ENCODE measurements around the gene ADM.

ADM gene

DNA sequence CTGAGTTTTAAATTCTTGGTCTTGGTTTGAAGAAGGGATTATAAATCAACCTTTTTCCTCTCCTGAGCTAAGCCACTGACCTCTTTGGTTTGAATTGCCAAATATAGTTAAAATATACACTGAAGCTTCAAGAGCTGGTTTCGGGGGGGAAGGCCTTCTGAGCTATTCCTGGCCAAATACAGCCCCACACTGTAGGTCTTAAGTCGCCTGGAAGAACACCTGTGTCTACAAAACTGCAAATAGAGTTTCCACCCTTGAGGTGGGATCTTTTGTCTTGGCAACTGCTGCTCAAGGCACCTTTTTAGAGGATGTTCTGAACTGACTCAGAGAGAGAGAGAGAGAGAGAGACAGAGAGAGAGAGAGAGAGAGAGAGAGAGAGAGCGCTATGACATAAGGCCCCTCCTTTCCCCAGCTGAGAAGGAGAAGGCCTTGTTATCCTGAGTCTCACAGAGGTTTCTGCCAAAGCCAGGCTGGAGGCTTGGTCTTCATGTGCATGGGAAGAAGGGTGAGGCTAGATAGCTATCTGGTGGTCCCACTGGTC, 5.5 kb downstream of the ADM start:
- FAIRE-seq, result no peak

GRCh38 chr11:10311802-10312201, 6.9 kb downstream of the ADM start:
- FAIRE-seq, result no peak

GRCh38 chr11:10314199-10315072, 9.6 kb downstream of the ADM start:
- FAIRE-seq, result peak; percentile 95

DNA sequence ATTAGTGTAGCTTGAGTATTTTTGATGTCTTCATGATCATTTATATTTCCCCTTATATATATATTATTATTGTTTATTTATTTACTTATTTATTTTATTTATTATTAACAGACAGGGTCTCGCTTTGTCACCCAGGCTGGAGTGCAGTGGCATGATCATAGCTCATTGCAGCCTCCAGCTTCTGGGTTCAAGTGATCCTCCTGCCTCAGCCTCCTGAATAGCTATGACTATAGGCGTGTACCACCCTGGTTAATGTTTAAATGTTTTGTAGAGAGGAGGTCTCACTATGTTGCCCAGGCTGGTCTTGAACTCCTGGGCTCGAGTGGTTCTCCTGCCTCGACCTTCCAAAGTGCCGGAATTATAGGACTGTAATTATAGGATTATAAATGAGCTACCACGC, 10.2 kb downstream of the ADM start:
- FAIRE-seq, result no peak

DNA sequence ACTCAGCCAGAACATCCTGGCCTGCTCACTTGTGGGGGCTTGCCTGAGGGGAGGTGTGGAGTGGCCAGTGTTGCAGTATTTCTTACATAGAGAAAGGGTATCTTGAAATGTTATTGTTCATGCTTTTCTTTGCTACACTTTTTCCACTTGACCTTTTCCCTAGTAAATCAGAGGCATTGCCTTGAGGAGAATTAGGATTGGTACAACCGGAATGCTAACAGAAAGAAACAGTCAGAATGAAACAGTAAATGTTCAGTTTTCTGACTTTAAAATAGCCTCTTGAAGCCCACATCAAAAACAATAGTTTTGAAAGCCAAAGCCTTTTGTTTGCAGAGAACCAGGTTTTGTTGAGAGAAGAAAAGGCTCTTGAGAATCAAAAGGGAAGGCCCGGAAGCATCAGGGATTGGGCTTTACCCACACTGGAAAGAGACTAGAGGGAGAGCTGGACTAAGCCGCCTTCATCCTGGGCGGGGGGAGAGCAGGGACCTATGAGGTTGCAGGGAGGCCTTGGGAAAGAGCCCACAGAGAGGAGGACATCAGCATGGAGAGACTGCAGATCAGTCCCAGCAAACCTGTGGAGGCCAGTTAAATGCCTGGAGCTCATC, 12.4 kb downstream of the ADM start:
- no peak for FAIRE-seq

DNA sequence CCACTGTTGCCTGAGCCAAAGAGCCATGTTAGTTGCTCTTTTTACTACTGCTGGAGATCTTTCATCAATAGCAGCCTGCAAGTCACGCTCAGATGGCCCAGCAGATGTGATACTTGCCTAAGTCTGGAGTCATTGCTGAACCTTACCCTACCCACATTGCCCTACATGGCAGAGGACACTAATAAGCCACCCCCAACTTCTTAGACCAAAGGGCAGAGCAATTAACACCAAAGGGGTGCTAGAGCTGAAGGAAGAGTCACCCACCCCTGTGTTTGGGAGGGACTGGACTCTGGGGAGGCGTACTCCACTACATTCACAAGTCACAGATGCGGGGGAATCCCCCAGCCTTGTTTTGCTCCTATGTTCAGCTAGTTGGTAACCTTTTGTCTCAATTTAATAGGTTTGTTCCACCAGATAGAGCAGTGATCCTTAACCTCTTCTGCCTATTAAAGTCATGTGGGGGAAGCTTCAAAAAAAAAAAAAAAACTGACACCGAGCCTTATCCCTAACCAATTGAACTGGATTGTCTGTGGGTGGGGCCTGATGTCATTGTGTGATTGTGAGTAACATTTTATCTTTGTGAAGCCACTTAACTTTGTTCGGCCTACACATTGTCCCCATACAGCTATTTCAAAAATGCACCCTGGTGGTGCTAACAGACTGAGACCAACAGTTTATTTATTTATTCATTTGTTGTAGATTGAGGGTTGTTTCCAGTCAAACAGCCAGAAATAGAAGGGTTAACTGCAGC, 13.1 kb downstream of the ADM start:
- FAIRE-seq, result no peak

DNA sequence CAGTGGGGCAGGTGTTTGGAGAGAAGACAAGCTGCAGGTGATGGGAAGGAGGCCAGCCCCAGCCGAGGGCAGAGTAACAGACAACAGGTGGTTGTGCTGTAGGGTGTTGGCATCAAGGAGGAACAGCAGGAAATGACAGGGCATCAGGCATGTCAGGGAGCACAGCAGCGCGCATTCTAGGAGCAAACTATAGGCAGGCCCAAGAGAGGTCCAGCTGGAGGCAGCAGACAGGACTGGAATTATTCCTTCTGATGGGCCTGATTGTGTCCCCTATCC, 13.6 kb downstream of the ADM start:
- FAIRE-seq, result no peak

DNA sequence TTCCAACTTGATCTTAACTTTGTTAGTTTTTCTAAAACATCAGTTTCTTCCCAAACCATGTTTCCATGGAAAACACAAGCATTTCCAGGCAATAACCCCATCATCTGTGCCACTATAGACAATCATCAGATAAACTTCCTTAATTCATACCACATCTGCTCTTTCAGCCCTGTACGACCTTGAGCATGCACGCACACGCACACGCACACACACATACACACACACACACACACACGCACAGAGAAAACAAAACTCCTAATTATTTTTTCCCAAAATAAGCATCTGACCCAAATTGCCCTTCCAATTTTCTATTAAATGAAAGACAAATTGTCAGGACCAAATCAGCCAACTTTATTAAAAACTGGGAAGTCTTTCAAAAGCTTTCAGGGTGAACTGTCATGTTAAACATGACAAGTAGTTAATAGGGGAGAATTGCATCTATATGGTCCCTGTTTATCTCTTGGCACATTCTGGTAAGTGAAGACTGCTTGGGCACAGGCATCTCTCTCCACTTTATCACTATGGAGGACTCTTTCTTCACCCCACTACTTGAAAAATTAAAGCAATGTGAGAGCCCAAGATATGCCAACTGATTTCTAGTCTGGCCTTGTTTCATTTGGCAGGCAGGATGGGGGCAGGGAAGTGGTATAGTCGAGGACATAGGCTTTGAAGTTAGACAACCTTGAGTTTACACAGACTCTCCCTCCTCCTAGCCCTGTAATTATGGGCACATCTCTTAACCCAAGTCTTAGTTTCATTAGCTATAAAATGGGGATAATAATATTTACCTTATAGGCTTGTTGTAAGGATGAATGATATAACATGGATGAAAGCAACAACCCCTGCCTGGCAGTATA, 15.1 kb downstream of the ADM start:
- no peak for FAIRE-seq

DNA sequence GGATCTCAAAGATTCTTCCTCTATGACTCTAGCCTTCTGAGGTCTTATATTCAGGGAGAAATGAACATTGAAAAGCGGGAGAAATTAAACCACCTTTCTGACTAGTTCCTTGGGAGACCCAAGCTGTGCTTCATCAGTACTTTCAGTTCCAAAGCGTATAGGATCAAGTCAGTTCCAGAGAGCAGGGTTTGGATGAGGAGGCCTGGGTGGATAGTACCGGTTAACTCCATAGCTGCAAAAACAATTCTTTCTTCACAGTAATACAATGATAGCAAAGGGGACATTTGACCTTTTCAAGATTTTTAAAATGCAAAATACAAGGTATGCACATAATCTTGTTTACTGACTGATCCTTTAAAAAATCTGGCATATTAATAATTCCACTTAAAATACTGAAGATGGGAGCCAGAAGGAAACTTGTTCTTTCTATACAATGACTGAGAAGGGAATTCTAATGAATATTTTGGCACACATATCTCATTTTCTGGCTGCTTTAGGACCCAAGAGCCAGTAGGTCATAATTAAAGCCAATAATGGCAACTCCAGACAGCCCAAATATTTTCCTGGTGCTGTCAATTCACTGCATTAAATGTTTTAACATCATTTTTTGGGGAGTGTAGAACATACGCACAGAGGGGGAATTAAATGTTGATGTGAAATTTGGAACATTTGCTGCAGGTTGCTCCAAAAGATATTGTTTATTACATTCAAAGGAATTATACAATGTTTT, 16.0 kb downstream of the ADM start:
- FAIRE-seq, result no peak

DNA sequence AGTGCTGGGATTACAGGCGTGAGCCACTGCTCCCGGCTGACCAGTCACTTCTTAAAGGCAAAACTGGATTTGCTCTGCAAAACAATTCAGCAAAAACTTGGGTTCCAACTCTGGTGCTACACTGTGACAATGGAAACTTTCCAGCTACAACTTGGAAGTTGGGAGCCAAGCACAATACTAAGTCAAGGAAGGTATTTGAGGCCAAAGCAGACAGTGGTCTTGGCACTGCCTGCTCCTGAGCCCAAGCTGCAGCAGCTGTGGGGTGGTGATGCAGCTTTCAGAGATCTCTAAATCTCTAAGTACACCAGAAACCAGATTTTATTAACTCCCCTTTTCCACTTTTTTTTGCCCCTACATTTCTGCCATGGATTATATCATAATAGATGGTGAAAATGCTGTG, 17.5 kb downstream of the ADM start:
- FAIRE-seq, result no peak

- FAIRE-seq, result peak; percentile 99
These were observed 18.2 kb downstream of the ADM start for GRCh38 chr11:10322830-10323792.

DNA sequence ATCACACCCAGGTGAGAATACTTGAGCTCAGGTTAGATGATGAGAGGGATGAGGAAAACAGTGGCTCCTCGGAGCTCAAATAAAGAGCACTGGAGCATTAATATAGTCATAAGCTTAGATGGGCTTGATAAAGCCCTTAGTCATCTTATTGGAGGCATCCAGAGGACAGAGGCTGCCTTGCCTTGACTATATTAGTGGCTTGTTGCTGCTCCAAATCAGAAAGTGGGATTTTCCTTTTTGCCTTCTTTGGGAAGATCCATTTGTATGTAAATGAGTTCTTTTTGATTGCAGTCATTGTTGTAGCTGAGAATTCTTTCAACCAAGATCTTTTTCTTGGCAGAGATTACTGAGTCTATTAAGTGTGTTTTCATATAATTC, 18.9 kb downstream of the ADM start:
- FAIRE-seq, result no peak

- FAIRE-seq, result no peak
These were observed 19.6 kb downstream of the ADM start for GRCh38 chr11:10324474-10324873.

- FAIRE-seq, result no peak
These were observed 20.6 kb downstream of the ADM start for GRCh38 chr11:10325277-10326011.

DNA sequence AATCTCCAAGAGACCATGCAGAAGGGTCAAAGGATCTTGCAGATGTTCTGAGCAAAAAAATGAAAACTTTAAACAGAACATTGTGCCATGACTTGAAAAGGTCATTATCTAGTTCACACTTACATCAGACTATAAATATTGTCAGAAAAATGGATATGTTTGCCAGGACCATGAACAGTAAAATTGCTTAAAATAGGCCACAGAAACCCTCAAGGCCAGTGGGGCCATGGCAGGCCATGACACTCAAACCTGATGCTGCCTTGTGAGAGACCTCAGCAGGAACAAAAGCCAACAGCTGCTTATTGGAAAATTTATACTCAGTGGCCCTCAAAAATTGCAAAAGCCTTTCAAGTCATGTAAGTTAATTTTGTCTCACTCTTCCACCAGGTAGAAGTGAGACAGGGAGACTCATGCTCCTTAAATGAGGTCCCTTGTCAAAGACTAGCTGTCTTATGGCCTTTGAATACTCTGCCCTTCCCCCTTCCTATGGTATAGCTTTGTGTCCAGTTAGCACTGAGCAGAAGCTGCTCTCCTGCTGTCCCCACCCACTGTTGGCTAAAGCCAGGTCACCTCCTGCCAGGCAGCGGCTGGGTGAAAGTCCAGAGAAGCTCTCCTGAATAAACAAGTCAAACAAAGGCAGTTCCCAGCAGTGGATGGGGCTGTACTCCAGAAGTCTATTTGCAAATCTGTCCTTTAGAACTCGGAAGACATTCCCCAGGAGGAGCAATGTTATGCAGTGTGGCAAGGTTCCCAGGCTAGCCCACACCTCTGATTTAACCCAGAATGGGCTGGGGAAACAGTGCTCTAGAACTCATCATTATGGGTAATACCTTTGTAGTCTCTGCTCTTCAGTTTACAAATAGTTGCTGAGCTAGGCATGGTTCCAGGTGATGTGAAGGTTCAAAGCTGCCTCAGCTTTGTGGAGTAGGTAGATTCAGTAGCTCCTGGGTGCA, 21.4 kb downstream of the ADM start:
- no peak for FAIRE-seq

DNA sequence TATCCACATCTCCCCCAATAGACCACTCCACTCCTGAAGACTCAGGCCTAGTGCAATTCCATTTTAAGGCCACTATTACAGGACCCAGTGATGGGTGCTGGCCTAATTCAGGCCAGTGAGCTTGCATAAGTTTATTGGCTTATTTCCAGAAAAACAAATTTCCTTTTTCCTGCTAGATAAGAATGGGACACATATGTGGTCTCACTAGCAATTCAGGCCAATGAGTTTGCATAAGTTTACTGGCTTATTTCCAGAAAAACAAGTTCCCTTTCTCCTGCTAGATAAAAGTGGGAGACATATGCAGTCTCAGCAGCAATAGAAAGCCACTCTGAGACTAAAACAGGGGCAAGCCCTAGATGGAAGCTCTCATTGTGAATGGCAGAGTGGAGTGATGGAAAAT, 22.4 kb downstream of the ADM start:
- no peak for FAIRE-seq

DNA sequence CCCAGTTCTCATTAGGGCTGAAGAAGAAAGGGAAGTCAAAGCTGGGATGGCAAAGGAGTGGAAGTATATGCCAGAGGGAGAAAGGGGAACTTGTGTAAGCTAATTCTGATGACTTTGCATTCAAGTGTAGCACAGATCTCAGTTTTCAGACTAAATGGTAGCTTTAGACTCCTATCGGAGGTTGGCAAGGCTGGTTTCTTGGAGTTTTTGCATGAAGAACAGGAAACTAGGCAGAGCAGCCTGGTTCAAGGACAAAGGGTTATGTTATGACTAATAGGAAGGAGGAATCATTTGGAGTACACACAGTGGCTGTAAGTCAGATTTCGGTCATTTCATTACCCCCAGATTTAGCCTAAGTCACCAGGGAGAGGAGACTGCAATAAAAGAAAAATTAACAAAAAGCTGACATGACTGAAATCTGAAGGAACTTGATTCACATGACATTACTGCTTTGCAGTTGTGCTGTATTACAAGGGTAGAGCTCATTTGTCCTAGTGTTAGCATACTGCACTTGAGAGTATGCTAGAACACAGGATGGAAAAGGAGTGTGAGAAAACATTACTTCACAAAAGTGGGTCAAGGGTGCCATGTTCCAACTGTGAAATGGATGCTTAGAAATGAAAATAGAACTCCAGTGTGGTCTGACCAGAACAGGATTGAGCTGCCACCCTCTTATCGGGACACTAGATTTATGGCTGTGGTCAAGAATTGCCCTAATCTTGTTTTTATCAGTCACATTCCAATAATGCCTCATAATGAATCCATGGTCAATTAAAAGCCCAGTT, 23.6 kb downstream of the ADM start:
- FAIRE-seq, result no peak

DNA sequence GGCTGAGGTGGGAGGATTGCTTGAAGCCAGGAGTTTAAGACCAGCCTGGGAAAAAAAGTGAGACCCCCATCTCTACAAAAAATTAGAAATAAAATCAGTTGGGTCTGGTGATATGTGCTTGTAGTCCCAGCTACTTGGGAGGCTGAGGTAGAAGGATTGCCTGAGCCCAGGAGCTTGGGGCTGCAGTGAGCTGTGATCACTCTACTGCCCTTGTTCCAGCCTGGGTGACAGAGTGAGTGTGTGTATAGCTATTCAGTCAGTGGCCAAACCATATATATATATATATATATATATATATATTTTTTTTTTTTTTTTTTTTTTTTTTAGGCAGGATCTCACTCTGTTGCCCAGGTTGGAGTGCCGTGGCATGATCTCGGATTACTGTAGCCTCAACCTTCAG, 24.5 kb downstream of the ADM start:
- FAIRE-seq, result no peak
